GM12892 (cell line): ENCODE data around the gene SLC43A3.

Experiments used
- POLR2A ChIP-seq: IDR thresholded peaks from 2 replicates; pipeline ENCODE4 v1.6.1; 2011; ENCODE audit warnings: low read depth, low read length, control low read depth
- POLR2AphosphoS5 ChIP-seq: IDR thresholded peaks from 2 replicates; pipeline ENCODE4 v1.6.1; 2011; ENCODE audit warnings: low read depth, low read length, control low read depth
- TAF1 ChIP-seq: IDR thresholded peaks from 2 replicates; pipeline ENCODE4 v1.6.1; 2011; ENCODE audit warnings: low read depth, mild to moderate bottlenecking, control low read depth, low read length, borderline replicate concordance

- no peak for TF ChIP-seq POLR2A
- no peak; the same call in 1 of the 2 replicates for TF ChIP-seq POLR2AphosphoS5
- TF ChIP-seq TAF1, result no peak
Observed at GRCh38 chr11:57421066-57421465, 5.9 kb downstream of the SLC43A3 start.
